ENCODE data around the gene ART1.

GRCh38 chr11:3615998-3616397 lies 28.9 kb upstream of the ART1 start:
- TF ChIP-seq YY1 (IDR thresholded peaks at IDR 0.05; ENCODE audit: low read depth): no peak
- TF ChIP-seq CREB1 (IDR thresholded peaks at IDR 0.05; ENCODE audit: low read depth): no peak
- TF ChIP-seq TAF1 (IDR thresholded peaks at IDR 0.05; ENCODE audit: low read depth): no peak
- TF ChIP-seq EGR1 (IDR thresholded peaks at IDR 0.05): no peak
- no peak for TF ChIP-seq MAX (IDR thresholded peaks at IDR 0.05)
- TF ChIP-seq CEBPB (IDR thresholded peaks at IDR 0.05): no peak
- TF ChIP-seq REST (IDR thresholded peaks at IDR 0.05; ENCODE audit: low read depth): no peak
- TF ChIP-seq TEAD4 (IDR thresholded peaks at IDR 0.05): no peak
- no peak for TF ChIP-seq EP300 (IDR thresholded peaks at IDR 0.05; ENCODE audit: borderline replicate concordance)
